Astrocyte (in vitro differentiated cells and primary cell): ENCODE results near the gene EML6. TPM values are rescaled to one million over a fixed set of nuclear protein-coding genes. Genes with fewer than 3 reads are reported as not detected.

Experiments used
- DNase-seq: peaks from one replicate; pipeline ENCODE4 v3.0.0-alpha.2; 2010; ENCODE audit warnings: low read depth
- FAIRE-seq: peaks from 2 replicates; lab custom pipeline; 2011; peaks lifted over from hg19 to GRCh38; lab: Jason Lieb, UNC
- H2AFZ ChIP-seq: 2 replicates; pipeline ENCODE4 v1.6.0; 2012; ENCODE audit warnings: low read depth, low read length, inconsistent platforms
- H3K27ac ChIP-seq: 2 replicates; pipeline ENCODE4 v1.5.1; 2011; ENCODE audit warnings: low read depth, low read length, inconsistent platforms
- H3K27me3 ChIP-seq: 2 replicates; pipeline ENCODE4 v1.6.0; 2011; ENCODE audit warnings: low read length, inconsistent platforms; ENCODE audit not compliant: insufficient read depth
- H3K36me3 ChIP-seq: 2 replicates; pipeline ENCODE4 v1.5.1; 2011; ENCODE audit warnings: low read length, inconsistent platforms; ENCODE audit not compliant: insufficient read depth
- H3K4me1 ChIP-seq: 2 replicates; pipeline ENCODE4 v1.5.1; 2011; ENCODE audit warnings: low read length, inconsistent platforms; ENCODE audit not compliant: insufficient read depth
- H3K4me2 ChIP-seq: 2 replicates; pipeline ENCODE4 v1.6.0; 2012; ENCODE audit warnings: low read length, inconsistent platforms
- H3K4me3 ChIP-seq: 2 replicates; pipeline ENCODE4 v1.5.1; 2011; ENCODE audit warnings: low read depth, mild to moderate bottlenecking, low read length, inconsistent platforms; ENCODE audit not compliant: insufficient read depth
- H3K79me2 ChIP-seq: 2 replicates; pipeline ENCODE4 v1.6.0; 2012; ENCODE audit warnings: mild to moderate bottlenecking, low read length, inconsistent platforms; ENCODE audit not compliant: insufficient read depth
- H3K9ac ChIP-seq: 2 replicates; pipeline ENCODE4 v1.6.0; 2012; ENCODE audit warnings: mild to moderate bottlenecking, low read length, inconsistent platforms
- H3K9me3 ChIP-seq: 2 replicates; pipeline ENCODE4 v1.5.1; 2012; ENCODE audit warnings: low read depth, mild to moderate bottlenecking, low read length, inconsistent platforms; ENCODE audit not compliant: insufficient read depth
- H4K20me1 ChIP-seq: 2 replicates; pipeline ENCODE4 v1.6.0; 2012; ENCODE audit warnings: low read length, inconsistent platforms; ENCODE audit not compliant: insufficient read depth
- H3K27ac Mint-ChIP-seq: one replicate; pipeline ENCODE4 v1.8.0; 2021; ENCODE audit warnings: mild to moderate bottlenecking, mixed read lengths; ENCODE audit not compliant: unreplicated experiment
- H3K27me3 Mint-ChIP-seq: one replicate; pipeline ENCODE4 v1.8.0; 2021; ENCODE audit warnings: low read depth, mixed read lengths; ENCODE audit not compliant: unreplicated experiment
- H3K36me3 Mint-ChIP-seq: one replicate; pipeline ENCODE4 v1.8.0; 2021; ENCODE audit warnings: low read depth, mixed read lengths; ENCODE audit not compliant: unreplicated experiment
- H3K4me1 Mint-ChIP-seq: one replicate; pipeline ENCODE4 v1.8.0; 2021; ENCODE audit warnings: low read depth, mixed read lengths; ENCODE audit not compliant: unreplicated experiment
- H3K4me3 Mint-ChIP-seq: one replicate; pipeline ENCODE4 v1.8.0; 2021; ENCODE audit warnings: mild to moderate bottlenecking, moderate library complexity, mixed read lengths; ENCODE audit not compliant: unreplicated experiment
- H3K9me3 Mint-ChIP-seq: one replicate; pipeline ENCODE4 v1.8.0; 2021; ENCODE audit warnings: mild to moderate bottlenecking, mixed read lengths; ENCODE audit not compliant: unreplicated experiment
- CTCF ChIP-seq: IDR thresholded peaks from 2 replicates; pipeline ENCODE4 v1.5.1; 2011; ENCODE audit warnings: low read depth, mild to moderate bottlenecking, inconsistent platforms, low read length, moderate library complexity; ENCODE audit not compliant: insufficient read depth
- EZH2 ChIP-seq: IDR thresholded peaks from 2 replicates; pipeline ENCODE4 v1.6.1; 2012; ENCODE audit warnings: mild to moderate bottlenecking, low read length, inconsistent platforms; ENCODE audit not compliant: insufficient read depth
- total RNA-seq: library from RNA; stranded (reverse); gene quantifications from 2 replicates; pipeline ENCODE4 v1.2.1, GENCODE V29; 2021

Gene EML6
- total RNA-seq, 1 donor from 2014 or later, result 0.23 TPM

- Histone ChIP-seq H3K9ac (no peak overlapping the region), H4K20me1 (no peaks in the 10 kb centered on the region), H3K4me2 (no peak overlapping the region), H3K79me2 (no peaks in the 10 kb centered on the region), H3K4me3 (no peak overlapping the region), H3K36me3 (no peaks in the 10 kb centered on the region), H3K4me1 (no peaks in the 10 kb centered on the region), H2AFZ (no peak overlapping the region), H3K27me3 (no peaks in the 10 kb centered on the region), H3K27ac (no peak overlapping the region), H3K9me3 (no peaks in the 10 kb centered on the region)
- H3K36me3 Mint-ChIP-seq, result peaks cover 2% of the 10 kb centered on the region
- no peak for FAIRE-seq
- TF ChIP-seq CTCF, result no peak
- TF ChIP-seq EZH2, result no peak
- no peak overlapping the region for H3K27ac Mint-ChIP-seq
- H3K4me1 Mint-ChIP-seq, result no peaks in the 10 kb centered on the region
- DNase-seq, result no peak
- H3K4me3 Mint-ChIP-seq, result no peak overlapping the region
- peaks cover 4% of the 10 kb centered on the region for H3K27me3 Mint-ChIP-seq
- H3K9me3 Mint-ChIP-seq, result peaks cover 9% of the 10 kb centered on the region
Observed at GRCh38 chr2:54920660-54921059, 197.2 kb downstream of the EML6 start.

- no peak overlapping the region for H3K27ac Mint-ChIP-seq
- Histone ChIP-seq H4K20me1 (no peaks in the 10 kb centered on the region), H3K9me3 (no peaks in the 10 kb centered on the region), H2AFZ (no peak overlapping the region), H3K27ac (no peak overlapping the region), H3K4me3 (no peak overlapping the region), H3K9ac (no peak overlapping the region), H3K79me2 (no peaks in the 10 kb centered on the region), H3K27me3 (no peaks in the 10 kb centered on the region), H3K4me1 (no peaks in the 10 kb centered on the region), H3K36me3 (no peaks in the 10 kb centered on the region), H3K4me2 (no peak overlapping the region)
- TF ChIP-seq EZH2 (no peak), CTCF (no peak)
- H3K4me1 Mint-ChIP-seq, result no peaks in the 10 kb centered on the region
- peaks cover 9% of the 10 kb centered on the region for H3K27me3 Mint-ChIP-seq
- no peak for DNase-seq
- peaks cover 2% of the 10 kb centered on the region for H3K36me3 Mint-ChIP-seq
- peaks cover 9% of the 10 kb centered on the region for H3K9me3 Mint-ChIP-seq
- FAIRE-seq, result no peak
- H3K4me3 Mint-ChIP-seq, result no peak overlapping the region
Observed at GRCh38 chr2:54924121-54924520, 200.7 kb downstream of the EML6 start.

- no peak for DNase-seq
- no peaks in the 10 kb centered on the region for H3K4me1 Mint-ChIP-seq
- Histone ChIP-seq H4K20me1 (no peaks in the 10 kb centered on the region), H3K79me2 (no peaks in the 10 kb centered on the region), H3K36me3 (no peaks in the 10 kb centered on the region), H3K9ac (no peak overlapping the region), H3K27ac (no peak overlapping the region), H2AFZ (no peak overlapping the region), H3K4me2 (no peak overlapping the region), H3K4me1 (no peaks in the 10 kb centered on the region), H3K9me3 (no peaks in the 10 kb centered on the region), H3K4me3 (no peak overlapping the region), H3K27me3 (no peaks in the 10 kb centered on the region)
- TF ChIP-seq EZH2 (no peak), CTCF (no peak)
- no peak for FAIRE-seq
- peaks cover 2% of the 10 kb centered on the region for H3K36me3 Mint-ChIP-seq
- H3K27ac Mint-ChIP-seq, result no peak overlapping the region
- H3K4me3 Mint-ChIP-seq, result no peak overlapping the region
- peaks cover 7% of the 10 kb centered on the region for H3K9me3 Mint-ChIP-seq
- peaks cover 9% of the 10 kb centered on the region for H3K27me3 Mint-ChIP-seq
Observed at GRCh38 chr2:54925022-54925421, 201.6 kb downstream of the EML6 start.
